Stomach (tissue), 9 donors: ENCODE results near the gene TBPL2. TPM values are rescaled to one million over a fixed set of nuclear protein-coding genes. Genes with fewer than 3 reads are reported as not detected.

Experiments
- DNase-seq, 2 donors: peaks; one replicate each; pipeline versions ENCODE4 v3.0.0 to v3.0.0-alpha.2; 2013 to 2019
- H3K27ac ChIP-seq, 5 donors: fragments of 200-600 bp in 4 of 5; sonication (generic) in 4 of 5; one replicate each; pipeline ENCODE4 v1.5.1; 2013 to 2019; ENCODE audit warnings: mild to moderate bottlenecking in 1 of 5, moderate library complexity in 1 of 5
- H3K27me3 ChIP-seq, 3 donors: fragments of 200-600 bp; sonication (generic); one replicate each; pipeline ENCODE4 v1.5.1; 2017 to 2019; ENCODE audit warnings: mixed run types in 1 of 3
- H3K36me3 ChIP-seq, 4 donors: fragments of 200-600 bp; sonication (generic); 1 replicate in 3 of 4; 2 replicates in 1 of 4; pipeline ENCODE4 v1.5.1; 2016 to 2019
- H3K4me1 ChIP-seq, 4 donors: fragments of 200-600 bp; sonication (generic); one replicate each; pipeline ENCODE4 v1.5.1; 2016 to 2019
- H3K4me3 ChIP-seq, 4 donors: fragments of 200-600 bp; sonication (generic) in 3 of 4; one replicate each; pipeline ENCODE4 v1.5.1; 2016 to 2019; ENCODE audit warnings: mild to moderate bottlenecking in 1 of 4
- H3K9me3 ChIP-seq, 4 donors: fragments of 200-600 bp; sonication (generic); one replicate each; pipeline ENCODE4 v1.5.1; 2016 to 2019
- CTCF ChIP-seq, 7 experiments: fragments of 450-650 bp in 4 of 7; fragments of 200-600 bp in 3 of 7; sonication (generic) in 3 of 7; IDR thresholded peaks; one replicate each; pipeline ENCODE4 v1.5.1; 2016 to 2019; ENCODE audit warnings: antibody characterized with exemption in 7 of 7, control low read depth in 2 of 7, mild to moderate bottlenecking in 1 of 7
- EP300 ChIP-seq: sonication (generic); formaldehyde crosslinking; IDR thresholded peaks from one replicate; pipeline ENCODE4 v1.6.1; 2017; ENCODE audit warnings: antibody characterized with exemption
- POLR2A ChIP-seq, 4 donors: fragments of 450-650 bp; IDR thresholded peaks; one replicate each; pipeline ENCODE4 v1.6.1; 2016; ENCODE audit warnings: antibody characterized with exemption in 4 of 4, control low read depth in 2 of 4, mild to moderate bottlenecking in 1 of 4, moderate library complexity in 1 of 4
- POLR2AphosphoS5 ChIP-seq, 3 donors: sonication (generic); formaldehyde crosslinking; IDR thresholded peaks; one replicate each; pipeline ENCODE4 v1.6.1; 2016; ENCODE audit warnings: antibody characterized with exemption in 3 of 3
- WGBS, 5 donors: extraction: QIAGEN DNeasy Blood & Tissue Kit in 3 of 5; methylation state at CpG; one replicate each; pipeline versions ENCODE4 v1.1.5 to v1.1.7; 2013 to 2018; 5-methylcytosine and 5-hydroxymethylcytosine counted together
- intact Hi-C: fragments of 100-400 bp; cut with DNase I; formaldehyde crosslinking; loops from one replicate; pipeline ENCODE4 v1.15.1; 2023; ENCODE audit warnings: low total_unique reads
- polyA plus RNA-seq, 3 donors: library from polyadenylated mRNA; stranded (reverse); fragments of 200-250 nt; gene quantifications; one replicate each; pipeline ENCODE4 v1.2.3, GENCODE V29; 2013
- total RNA-seq, 5 donors: library from RNA; depleted of rRNA; stranded (reverse); fragments of >200 nt; gene quantifications; one replicate each; pipeline versions ENCODE4 v1.1.0 to v1.2.3, GENCODE V29; 2014 to 2016
- donor health status: healthy with polysubstance abuse.
- donor health status: Bipolar disorder and iron deficiency.
- donor health status: healthy.

TBPL2 gene
- total and polyA plus RNA-seq, 8 donors, result not detected

GRCh38 chr14:55399183-55399582 is 41.2 kb downstream of the TBPL2 start:
- Histone ChIP-seq H3K27me3 (no peaks in the 10 kb centered on the region), H3K36me3 (peaks cover 9 to 29% (median 24%) of the 10 kb centered on the region in 4 donors), H3K9me3 (no peaks in the 10 kb centered on the region), H3K4me3 (no peak overlapping the region), H3K27ac (peak overlapping the region in 3 of 5 donors; percentile 12 to 44 (median 15)), H3K4me1 (peaks cover 0 to 27% (median 17%) of the 10 kb centered on the region in 4 donors)
- DNase-seq, result no peak
- intact Hi-C loops, result no loop called here
- TF ChIP-seq CTCF (IDR thresholded peaks at IDR 0.05) (no peak), POLR2A (IDR thresholded peaks at IDR 0.05) (no peak), POLR2AphosphoS5 (IDR thresholded peaks at IDR 0.05) (no peak), EP300 (no peak)
- WGBS, 5 donors, result 80 to 95% (median 90%) methylated on average over 1 of the region's 1 CpG

- DNase-seq, result peak in 1 of 2 donors; percentile 32
- Histone ChIP-seq H3K4me1 (peaks cover 0 to 23% (median 14%) of the 10 kb centered on the region in 4 donors), H3K27me3 (no peaks in the 10 kb centered on the region), H3K9me3 (no peaks in the 10 kb centered on the region), H3K4me3 (no peak overlapping the region), H3K36me3 (peaks cover 9 to 33% (median 27%) of the 10 kb centered on the region in 4 donors), H3K27ac (peak overlapping the region in 3 of 5 donors; percentile 12 to 47 (median 43))
- peak in 2 of 3 donors; percentile 13 to 80 for TF ChIP-seq POLR2AphosphoS5 (IDR thresholded peaks at IDR 0.05)
- TF ChIP-seq CTCF (IDR thresholded peaks at IDR 0.05), result no peak
- intact Hi-C loops, result no loop called here
- WGBS, 5 donors, result 74 to 87% (median 83%) methylated on average over 5 of the region's 5 CpGs
Observed at GRCh38 chr14:55398679-55399078, 41.7 kb downstream of the TBPL2 start.

- WGBS, 5 donors, result 76 to 86% (median 81%) methylated on average over 4 of the region's 4 CpGs
- Histone ChIP-seq H3K9me3 (no peaks in the 10 kb centered on the region), H3K4me1 (peaks cover 0 to 11% (median 4%) of the 10 kb centered on the region in 4 donors), H3K4me3 (no peak overlapping the region), H3K36me3 (peaks cover 0 to 71% (median 63%) of the 10 kb centered on the region in 4 donors), H3K27me3 (no peaks in the 10 kb centered on the region), H3K27ac (peak overlapping the region in 2 of 5 donors; percentile 7 to 26)
- no peak for DNase-seq
- no peak for TF ChIP-seq EP300
- TF ChIP-seq CTCF (IDR thresholded peaks at IDR 0.05), result no peak
- TF ChIP-seq POLR2AphosphoS5 (IDR thresholded peaks at IDR 0.05), result no peak
- TF ChIP-seq POLR2A (IDR thresholded peaks at IDR 0.05), result no peak
- intact Hi-C loops, result no loop called here
Observed at GRCh38 chr14:55389330-55389729, 51.1 kb downstream of the TBPL2 start.

- Histone ChIP-seq H3K9me3 (no peaks in the 10 kb centered on the region), H3K27ac (no peak overlapping the region), H3K4me1 (peaks cover 0 to 23% (median 9%) of the 10 kb centered on the region in 4 donors), H3K36me3 (peaks cover 0 to 74% (median 67%) of the 10 kb centered on the region in 4 donors), H3K4me3 (no peak overlapping the region), H3K27me3 (no peaks in the 10 kb centered on the region)
- intact Hi-C loops, result no loop called here
- no peak for TF ChIP-seq EP300
- TF ChIP-seq CTCF (IDR thresholded peaks at IDR 0.05), result no peak
- no peak for TF ChIP-seq POLR2AphosphoS5 (IDR thresholded peaks at IDR 0.05)
- no peak for TF ChIP-seq POLR2A (IDR thresholded peaks at IDR 0.05)
- DNase-seq, result no peak
Observed at GRCh38 chr14:55388160-55388559, 52.3 kb downstream of the TBPL2 start.
